Measurements from ENCODE around the gene SLC35G4.

The SLC35G4 gene

GRCh38 chr18:11572201-11572600, 37.2 kb upstream of the SLC35G4 start:
- Histone ChIP-seq H3K27me3 (ENCODE audit: insufficient read depth, poor library complexity, severe bottlenecking) (peaks cover 19% of the 10 kb centered on the region), H3K4me3 (replicated peaks; ENCODE audit: insufficient read depth, low read length) (no peak overlapping the region), H3K27ac (replicated peaks) (no peak overlapping the region)
- no peak for TF ChIP-seq SPI1 (IDR thresholded peaks at IDR 0.05; ENCODE audit: borderline replicate concordance, low read depth)
- TF ChIP-seq POLR2AphosphoS5 (IDR thresholded peaks at IDR 0.05; ENCODE audit: low read depth): no peak
- no peak for TF ChIP-seq GABPA (IDR thresholded peaks at IDR 0.05; ENCODE audit: low read depth)
- no peak for TF ChIP-seq REST (IDR thresholded peaks at IDR 0.05; ENCODE audit: insufficient replicate concordance, low read depth)
- TF ChIP-seq CTCF (IDR thresholded peaks at IDR 0.05; ENCODE audit: insufficient read depth, low read length): no peak
- DNase-seq (ENCODE audit: low read depth in 1 of 2, low spot score in 1 of 2): no peak

GRCh38 chr18:11574545-11574944, 34.9 kb upstream of the SLC35G4 start:
- peaks cover 13% of the 10 kb centered on the region for H3K27me3 ChIP-seq (ENCODE audit: insufficient read depth, poor library complexity, severe bottlenecking)
- no peak overlapping the region for H3K27ac ChIP-seq (replicated peaks)
- TF ChIP-seq GABPA (IDR thresholded peaks at IDR 0.05; ENCODE audit: low read depth) (no peak), CTCF (IDR thresholded peaks at IDR 0.05; ENCODE audit: insufficient read depth, low read length) (no peak), POLR2AphosphoS5 (IDR thresholded peaks at IDR 0.05; ENCODE audit: low read depth) (no peak), REST (IDR thresholded peaks at IDR 0.05; ENCODE audit: insufficient replicate concordance, low read depth) (no peak), SPI1 (IDR thresholded peaks at IDR 0.05; ENCODE audit: borderline replicate concordance, low read depth) (no peak)
- no peak overlapping the region for H3K4me3 ChIP-seq (replicated peaks; ENCODE audit: insufficient read depth, low read length)
- DNase-seq (ENCODE audit: low read depth in 1 of 2, low spot score in 1 of 2): no peak

GRCh38 chr18:11577271-11578112, 31.9 kb upstream of the SLC35G4 start:
- Histone ChIP-seq H3K4me3 (replicated peaks; ENCODE audit: insufficient read depth, low read length) (no peak overlapping the region), H3K27me3 (ENCODE audit: insufficient read depth, poor library complexity, severe bottlenecking) (peaks cover 10% of the 10 kb centered on the region), H3K27ac (replicated peaks) (no peak overlapping the region)
- DNase-seq (ENCODE audit: low read depth in 1 of 2, low spot score in 1 of 2): no peak
- TF ChIP-seq POLR2AphosphoS5 (IDR thresholded peaks at IDR 0.05; ENCODE audit: low read depth): no peak
- no peak for TF ChIP-seq GABPA (IDR thresholded peaks at IDR 0.05; ENCODE audit: low read depth)
- TF ChIP-seq SPI1 (IDR thresholded peaks at IDR 0.05; ENCODE audit: borderline replicate concordance, low read depth): no peak
- no peak for TF ChIP-seq CTCF (IDR thresholded peaks at IDR 0.05; ENCODE audit: insufficient read depth, low read length)
- TF ChIP-seq REST (IDR thresholded peaks at IDR 0.05; ENCODE audit: insufficient replicate concordance, low read depth): no peak

Measured in HL-60 (cell line).